Measurements from ENCODE around the gene SNAI3. TPM values are rescaled to one million over a fixed set of nuclear protein-coding genes. Genes with fewer than 3 reads are reported as not detected.

The SNAI3 gene
- total RNA-seq, 1 donor from 2014 or later = not detected

GRCh38 chr16:88687676-88688012 lies 1.3 kb upstream of the SNAI3 start:
- FAIRE-seq (no peak), DNase-seq (ENCODE audit: low read depth) (no peak)
- Histone ChIP-seq H3K4me3 (ENCODE audit: low read depth, low read length) (no peak overlapping the region), H3K27me3 (ENCODE audit: control insufficient read depth, insufficient read depth, low read length) (no peaks in the 10 kb centered on the region), H3K36me3 (ENCODE audit: control insufficient read depth, insufficient read depth, low read length) (no peaks in the 10 kb centered on the region)
- TF ChIP-seq, protein P1, sequence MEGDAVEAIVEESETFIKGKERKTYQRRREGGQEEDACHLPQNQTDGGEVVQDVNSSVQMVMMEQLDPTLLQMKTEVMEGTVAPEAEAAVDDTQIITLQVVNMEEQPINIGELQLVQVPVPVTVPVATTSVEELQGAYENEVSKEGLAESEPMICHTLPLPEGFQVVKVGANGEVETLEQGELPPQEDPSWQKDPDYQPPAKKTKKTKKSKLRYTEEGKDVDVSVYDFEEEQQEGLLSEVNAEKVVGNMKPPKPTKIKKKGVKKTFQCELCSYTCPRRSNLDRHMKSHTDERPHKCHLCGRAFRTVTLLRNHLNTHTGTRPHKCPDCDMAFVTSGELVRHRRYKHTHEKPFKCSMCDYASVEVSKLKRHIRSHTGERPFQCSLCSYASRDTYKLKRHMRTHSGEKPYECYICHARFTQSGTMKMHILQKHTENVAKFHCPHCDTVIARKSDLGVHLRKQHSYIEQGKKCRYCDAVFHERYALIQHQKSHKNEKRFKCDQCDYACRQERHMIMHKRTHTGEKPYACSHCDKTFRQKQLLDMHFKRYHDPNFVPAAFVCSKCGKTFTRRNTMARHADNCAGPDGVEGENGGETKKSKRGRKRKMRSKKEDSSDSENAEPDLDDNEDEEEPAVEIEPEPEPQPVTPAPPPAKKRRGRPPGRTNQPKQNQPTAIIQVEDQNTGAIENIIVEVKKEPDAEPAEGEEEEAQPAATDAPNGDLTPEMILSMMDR (IDR thresholded peaks at IDR 0.05; ENCODE audit: insufficient read depth, low read length, severe bottlenecking) = no peak

GRCh38 chr16:88687254-88687576 lies 908 bp upstream of the SNAI3 start:
- TF ChIP-seq, protein P1 (IDR thresholded peaks at IDR 0.05; ENCODE audit: insufficient read depth, low read length, severe bottlenecking) = no peak
- Histone ChIP-seq H3K4me3 (ENCODE audit: low read depth, low read length) (no peak overlapping the region), H3K27me3 (ENCODE audit: control insufficient read depth, insufficient read depth, low read length) (no peaks in the 10 kb centered on the region), H3K36me3 (ENCODE audit: control insufficient read depth, insufficient read depth, low read length) (no peaks in the 10 kb centered on the region)
- FAIRE-seq = no peak
- DNase-seq (ENCODE audit: low read depth) = no peak

GRCh38 chr16:88686062-88686438 lies 257 bp downstream of the SNAI3 start:
- no peak for DNase-seq (ENCODE audit: low read depth)
- Histone ChIP-seq H3K36me3 (ENCODE audit: control insufficient read depth, insufficient read depth, low read length) (no peaks in the 10 kb centered on the region), H3K4me3 (ENCODE audit: low read depth, low read length) (peak overlapping the region; percentile 49), H3K27me3 (ENCODE audit: control insufficient read depth, insufficient read depth, low read length) (peaks cover 4% of the 10 kb centered on the region)
- FAIRE-seq = no peak
- TF ChIP-seq, protein P1 (IDR thresholded peaks at IDR 0.05; ENCODE audit: insufficient read depth, low read length, severe bottlenecking) = no peak

- FAIRE-seq = no peak
- peaks cover 4% of the 10 kb centered on the region for H3K27me3 ChIP-seq (ENCODE audit: control insufficient read depth, insufficient read depth, low read length)
- TF ChIP-seq, protein P1 (IDR thresholded peaks at IDR 0.05; ENCODE audit: insufficient read depth, low read length, severe bottlenecking) = peak; percentile 84
- no peaks in the 10 kb centered on the region for H3K36me3 ChIP-seq (ENCODE audit: control insufficient read depth, insufficient read depth, low read length)
- DNase-seq (ENCODE audit: low read depth) = peak; percentile 59
- H3K4me3 ChIP-seq (ENCODE audit: low read depth, low read length) = peak overlapping the region; percentile 49
Measured at GRCh38 chr16:88685156-88686061, 898 bp downstream of the SNAI3 start.

- TF ChIP-seq, protein P1 (IDR thresholded peaks at IDR 0.05; ENCODE audit: insufficient read depth, low read length, severe bottlenecking) = no peak
- no peak overlapping the region for H3K4me3 ChIP-seq (ENCODE audit: low read depth, low read length)
Measured at GRCh38 chr16:88684569-88685155, 1.6 kb downstream of the SNAI3 start.

More at GRCh38 chr16:88684569-88685155, 1.6 kb downstream of the SNAI3 start:
- Histone ChIP-seq H3K27me3 (ENCODE audit: control insufficient read depth, insufficient read depth, low read length) (peaks cover 4% of the 10 kb centered on the region), H3K36me3 (ENCODE audit: control insufficient read depth, insufficient read depth, low read length) (no peaks in the 10 kb centered on the region)
- DNase-seq (ENCODE audit: low read depth) (no peak), FAIRE-seq (no peak)

Measured in bronchial epithelial cell (primary cell).